Neural cell (in vitro differentiated cells): ENCODE results near the gene FBL. TPM values are rescaled to one million over a fixed set of nuclear protein-coding genes. Genes with fewer than 3 reads are reported as not detected.
A peak's percentile ranks its signal among the peaks of the same experiment; 100 is the strongest.

Experiments used
- H2AFZ ChIP-seq: fragments of 200-600, 300-800 bp; sonication (generic), shearing (Covaris generic); 2 replicates; pipeline ENCODE4 v1.6.0; 2014; ENCODE audit warnings: low read depth, mild to moderate bottlenecking, antibody characterized with exemption, low read length, moderate library complexity
- H3F3A ChIP-seq: fragments of 200-600 bp; shearing (Covaris generic); 2 replicates; pipeline ENCODE4 v1.6.1; 2016; ENCODE audit warnings: mild to moderate bottlenecking, moderate library complexity, mixed read lengths, antibody characterized with exemption, low read length; ENCODE audit not compliant: insufficient read depth, poor library complexity, severe bottlenecking
- H3K27ac ChIP-seq: fragments of 200-600, 300-800 bp; sonication (generic), shearing (Covaris generic); 2 replicates; pipeline ENCODE4 v1.5.1; 2014; ENCODE audit warnings: mild to moderate bottlenecking, low read length, moderate library complexity
- H3K27me3 ChIP-seq: fragments of 300-800, 200-600 bp; sonication (generic), shearing (Covaris generic); 2 replicates; pipeline ENCODE4 v1.6.0; 2014; ENCODE audit warnings: mild to moderate bottlenecking, low read depth, low read length, moderate library complexity; ENCODE audit not compliant: insufficient read depth
- H3K36me3 ChIP-seq: fragments of 300-800, 200-600 bp; sonication (generic), shearing (Covaris generic); 2 replicates; pipeline ENCODE4 v1.5.1; 2014; ENCODE audit warnings: mild to moderate bottlenecking, antibody characterized with exemption, low read length, moderate library complexity; ENCODE audit not compliant: insufficient read depth
- H3K4me2 ChIP-seq: fragments of 300-800, 200-600 bp; sonication (generic), shearing (Covaris generic); 2 replicates; pipeline ENCODE4 v1.6.0; 2014; ENCODE audit warnings: mild to moderate bottlenecking, low read length
- H3K4me3 ChIP-seq: fragments of 300-800, 200-600 bp; sonication (generic), shearing (Covaris generic); 2 replicates; pipeline ENCODE4 v1.5.1; 2014; ENCODE audit warnings: mild to moderate bottlenecking, low read length, moderate library complexity
- H3K79me2 ChIP-seq: fragments of 200-600 bp; shearing (Covaris generic); replicated peaks from 2 replicates; pipeline ENCODE4 v1.6.0; 2014; ENCODE audit warnings: mild to moderate bottlenecking, low read length, moderate library complexity; ENCODE audit not compliant: insufficient read depth
- H3K9ac ChIP-seq: fragments of 300-800, 200-600 bp; sonication (generic), shearing (Covaris generic); 2 replicates; pipeline ENCODE4 v1.6.1; 2016; ENCODE audit warnings: mild to moderate bottlenecking, low read length, mixed read lengths
- H3K9me2 ChIP-seq: fragments of 200-600 bp; shearing (Covaris generic); 2 replicates; pipeline ENCODE4 v1.6.1; 2016; ENCODE audit warnings: mild to moderate bottlenecking, low read length, mixed read lengths; ENCODE audit not compliant: insufficient read depth
- H3K9me3 ChIP-seq: fragments of 200-600, 300-800 bp; sonication (generic), shearing (Covaris generic); 2 replicates; pipeline ENCODE4 v1.6.1; 2016; ENCODE audit warnings: mild to moderate bottlenecking, mixed run types, low read length, moderate library complexity, mixed read lengths
- H4K20me1 ChIP-seq: fragments of 200-600 bp; shearing (Covaris generic); 2 replicates; pipeline ENCODE4 v1.6.1; 2016; ENCODE audit warnings: mild to moderate bottlenecking, mixed run types; ENCODE audit not compliant: insufficient read depth
- EP300 ChIP-seq: fragments of 450-650 bp; conservative IDR thresholded peaks from 2 replicates; pipeline ENCODE4 v1.6.1; 2014; ENCODE audit warnings: antibody characterized with exemption, mild to moderate bottlenecking, moderate library complexity; ENCODE audit not compliant: poor library complexity, severe bottlenecking
- EZH2 ChIP-seq: fragments of 200-600, 300-800 bp; shearing (Covaris generic), sonication (generic); IDR thresholded peaks from 2 replicates; pipeline ENCODE4 v1.6.1; 2014; ENCODE audit warnings: antibody characterized with exemption, low read length, borderline replicate concordance, mild to moderate bottlenecking; ENCODE audit not compliant: insufficient read depth, poor library complexity, severe bottlenecking
- MXI1 ChIP-seq: fragments of 450-650 bp; conservative IDR thresholded peaks from 2 replicates; pipeline ENCODE4 v1.6.1; 2014; ENCODE audit warnings: antibody characterized with exemption, mild to moderate bottlenecking; ENCODE audit not compliant: poor library complexity, severe bottlenecking
- POLR2AphosphoS5 ChIP-seq: IDR thresholded peaks from 2 replicates; pipeline ENCODE4 v1.6.1; 2012
- RAD21 ChIP-seq: fragments of 450-650 bp; conservative IDR thresholded peaks from 2 replicates; pipeline ENCODE4 v1.6.1; 2014; ENCODE audit warnings: antibody characterized with exemption, mild to moderate bottlenecking, moderate library complexity
- SMC3 ChIP-seq: fragments of 450-650 bp; conservative IDR thresholded peaks from 2 replicates; pipeline ENCODE4 v1.6.1; 2014; ENCODE audit warnings: antibody characterized with exemption, mild to moderate bottlenecking, moderate library complexity; ENCODE audit not compliant: poor library complexity
- TAF1 ChIP-seq: IDR thresholded peaks from 2 replicates; pipeline ENCODE4 v1.6.1; 2012; ENCODE audit warnings: low read depth
- polyA plus RNA-seq: library from polyadenylated mRNA; depleted of rRNA; stranded (reverse); fragments of >200 nt; gene quantifications from 2 replicates; pipeline ENCODE4 v1.2.3, GENCODE V29; 2014
- TF ChIP-seq, protein P1 (sequence below): IDR thresholded peaks from 2 replicates; pipeline ENCODE4 v1.6.1; 2012; ENCODE audit warnings: borderline replicate concordance
- TF ChIP-seq, protein P2 (sequence below): fragments of 450-650 bp; IDR thresholded peaks from 2 replicates; pipeline ENCODE4 v1.5.1; 2014; ENCODE audit warnings: antibody characterized with exemption, mild to moderate bottlenecking, moderate library complexity; ENCODE audit not compliant: poor library complexity, severe bottlenecking

The FBL gene
- polyA plus RNA-seq, 1 donor from 2014 or later = 84.7 TPM

DNA sequence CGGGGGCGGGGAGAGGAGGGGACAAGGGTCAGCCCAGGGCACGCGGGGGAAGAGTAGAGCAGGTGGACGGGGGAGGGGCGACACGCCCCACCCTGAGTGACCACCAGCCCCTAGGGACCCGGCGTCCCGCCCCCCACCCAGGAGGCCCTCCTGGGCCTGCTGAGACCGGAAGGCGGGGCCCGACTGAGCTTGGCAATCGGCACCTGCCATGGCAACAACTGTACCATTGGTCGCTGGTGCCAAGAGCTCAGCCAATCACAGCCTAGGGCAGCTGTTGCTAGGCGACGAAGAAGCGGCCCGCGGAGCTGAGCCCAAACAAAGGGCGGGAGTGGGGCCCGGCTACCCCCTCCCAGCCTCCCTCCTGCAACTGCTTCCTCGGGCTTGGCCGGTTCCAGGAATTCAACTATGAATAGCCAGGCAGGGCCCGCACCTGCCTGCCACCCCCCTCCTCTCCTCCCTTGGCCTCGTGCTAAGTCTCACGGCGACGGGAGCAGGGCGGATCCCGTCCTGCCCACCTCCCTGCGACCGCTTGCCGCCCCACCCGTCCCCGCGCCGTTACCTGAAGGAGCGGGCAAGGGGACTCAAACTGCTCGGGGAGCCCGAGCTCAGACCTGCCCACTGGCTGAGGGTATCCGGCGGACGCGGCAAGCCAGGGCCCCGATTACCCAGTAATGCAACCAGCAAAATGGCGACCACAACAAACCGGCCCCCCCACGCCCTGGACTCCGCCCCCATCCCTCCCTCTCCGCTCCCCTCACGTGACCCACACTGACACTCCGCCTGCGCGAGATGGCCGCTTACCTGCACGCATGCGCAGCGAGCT is 12.5 kb downstream of the FBL start, which contains the start of gene DYRK1B:
Gene DYRK1B (minus strand): TSS at position 699 of the 823 bp plus-strand sequence. CDS start 2,295 bp downstream, outside the sequence.
- Histone ChIP-seq H3K9me3 (no peaks in the 10 kb centered on the region), H3K9me2 (no peaks in the 10 kb centered on the region), H3K4me2 (peak within 1 kb of the TSS; percentile 99), H3K9ac (peak within 1 kb of the TSS; percentile 100), H3F3A (no peaks in the 10 kb centered on the region), H3K4me3 (peak within 1 kb of the TSS; percentile 96), H4K20me1 (no peaks in the 10 kb centered on the region), H3K79me2 (peaks cover 28% of the 10 kb centered on the region), H3K27me3 (no peaks in the 10 kb centered on the region), H2AFZ (peak within 1 kb of the TSS; percentile 94), H3K27ac (peak within 1 kb of the TSS; percentile 100), H3K36me3 (peaks cover 14% of the 10 kb centered on the region)
- TF ChIP-seq SMC3 (peak; percentile 38), RAD21 (no peak), MXI1 (peak; percentile 96), EZH2 (no peak), POLR2AphosphoS5 (peak; percentile 89), EP300 (peak; percentile 96), TAF1 (peak; percentile 59)
- TF ChIP-seq, protein P1, sequence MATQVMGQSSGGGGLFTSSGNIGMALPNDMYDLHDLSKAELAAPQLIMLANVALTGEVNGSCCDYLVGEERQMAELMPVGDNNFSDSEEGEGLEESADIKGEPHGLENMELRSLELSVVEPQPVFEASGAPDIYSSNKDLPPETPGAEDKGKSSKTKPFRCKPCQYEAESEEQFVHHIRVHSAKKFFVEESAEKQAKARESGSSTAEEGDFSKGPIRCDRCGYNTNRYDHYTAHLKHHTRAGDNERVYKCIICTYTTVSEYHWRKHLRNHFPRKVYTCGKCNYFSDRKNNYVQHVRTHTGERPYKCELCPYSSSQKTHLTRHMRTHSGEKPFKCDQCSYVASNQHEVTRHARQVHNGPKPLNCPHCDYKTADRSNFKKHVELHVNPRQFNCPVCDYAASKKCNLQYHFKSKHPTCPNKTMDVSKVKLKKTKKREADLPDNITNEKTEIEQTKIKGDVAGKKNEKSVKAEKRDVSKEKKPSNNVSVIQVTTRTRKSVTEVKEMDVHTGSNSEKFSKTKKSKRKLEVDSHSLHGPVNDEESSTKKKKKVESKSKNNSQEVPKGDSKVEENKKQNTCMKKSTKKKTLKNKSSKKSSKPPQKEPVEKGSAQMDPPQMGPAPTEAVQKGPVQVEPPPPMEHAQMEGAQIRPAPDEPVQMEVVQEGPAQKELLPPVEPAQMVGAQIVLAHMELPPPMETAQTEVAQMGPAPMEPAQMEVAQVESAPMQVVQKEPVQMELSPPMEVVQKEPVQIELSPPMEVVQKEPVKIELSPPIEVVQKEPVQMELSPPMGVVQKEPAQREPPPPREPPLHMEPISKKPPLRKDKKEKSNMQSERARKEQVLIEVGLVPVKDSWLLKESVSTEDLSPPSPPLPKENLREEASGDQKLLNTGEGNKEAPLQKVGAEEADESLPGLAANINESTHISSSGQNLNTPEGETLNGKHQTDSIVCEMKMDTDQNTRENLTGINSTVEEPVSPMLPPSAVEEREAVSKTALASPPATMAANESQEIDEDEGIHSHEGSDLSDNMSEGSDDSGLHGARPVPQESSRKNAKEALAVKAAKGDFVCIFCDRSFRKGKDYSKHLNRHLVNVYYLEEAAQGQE = peak; percentile 90

DNA sequence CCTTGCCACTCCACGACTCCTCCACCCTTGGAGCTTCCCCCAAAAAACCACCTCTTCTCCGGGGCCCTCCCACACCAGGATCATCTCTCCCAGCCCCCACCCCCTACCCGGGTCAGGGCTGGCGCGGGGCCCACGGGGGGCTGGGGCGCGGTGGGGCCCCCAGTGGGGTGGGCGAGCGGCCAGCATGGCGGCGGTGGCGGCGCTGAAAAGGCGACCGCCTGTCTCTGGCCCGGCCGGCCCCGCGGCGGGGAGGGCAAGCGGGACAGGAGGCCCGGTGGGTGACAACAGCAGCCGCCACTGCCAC is 13.1 kb downstream of the FBL start:
- peak overlapping the region; percentile 99 for H3K4me2 ChIP-seq
- H3K9ac ChIP-seq = peak overlapping the region; percentile 100
- H3K9me3 ChIP-seq = no peaks in the 10 kb centered on the region
- peaks cover 28% of the 10 kb centered on the region for H3K79me2 ChIP-seq
- no peaks in the 10 kb centered on the region for H3K9me2 ChIP-seq
- H3K27ac ChIP-seq = peak overlapping the region; percentile 100
- H3K27me3 ChIP-seq = no peaks in the 10 kb centered on the region
- TF ChIP-seq SMC3 (no peak), EZH2 (no peak), EP300 (no peak), MXI1 (no peak), RAD21 (no peak), TAF1 (no peak), POLR2AphosphoS5 (no peak)
- TF ChIP-seq, protein P2, sequence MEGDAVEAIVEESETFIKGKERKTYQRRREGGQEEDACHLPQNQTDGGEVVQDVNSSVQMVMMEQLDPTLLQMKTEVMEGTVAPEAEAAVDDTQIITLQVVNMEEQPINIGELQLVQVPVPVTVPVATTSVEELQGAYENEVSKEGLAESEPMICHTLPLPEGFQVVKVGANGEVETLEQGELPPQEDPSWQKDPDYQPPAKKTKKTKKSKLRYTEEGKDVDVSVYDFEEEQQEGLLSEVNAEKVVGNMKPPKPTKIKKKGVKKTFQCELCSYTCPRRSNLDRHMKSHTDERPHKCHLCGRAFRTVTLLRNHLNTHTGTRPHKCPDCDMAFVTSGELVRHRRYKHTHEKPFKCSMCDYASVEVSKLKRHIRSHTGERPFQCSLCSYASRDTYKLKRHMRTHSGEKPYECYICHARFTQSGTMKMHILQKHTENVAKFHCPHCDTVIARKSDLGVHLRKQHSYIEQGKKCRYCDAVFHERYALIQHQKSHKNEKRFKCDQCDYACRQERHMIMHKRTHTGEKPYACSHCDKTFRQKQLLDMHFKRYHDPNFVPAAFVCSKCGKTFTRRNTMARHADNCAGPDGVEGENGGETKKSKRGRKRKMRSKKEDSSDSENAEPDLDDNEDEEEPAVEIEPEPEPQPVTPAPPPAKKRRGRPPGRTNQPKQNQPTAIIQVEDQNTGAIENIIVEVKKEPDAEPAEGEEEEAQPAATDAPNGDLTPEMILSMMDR = no peak
- TF ChIP-seq, protein P1 = no peak
- H3K36me3 ChIP-seq = peaks cover 14% of the 10 kb centered on the region
- H3F3A ChIP-seq = no peaks in the 10 kb centered on the region
- peak overlapping the region; percentile 96 for H3K4me3 ChIP-seq
- H4K20me1 ChIP-seq = no peaks in the 10 kb centered on the region
- no peak overlapping the region for H2AFZ ChIP-seq
